Esophagus (tissue), 2 donors: ENCODE measurements around the gene HINT2. TPM values are rescaled to one million over a fixed set of nuclear protein-coding genes. Genes with fewer than 3 reads are reported as not detected.

Experiments
- H3K27ac ChIP-seq, 2 donors: one replicate each; pipeline ENCODE4 v1.5.1; 2013; ENCODE audit warnings: low read depth in 2 of 2, mild to moderate bottlenecking in 2 of 2, inconsistent platforms in 1 of 2, low read length in 1 of 2, moderate library complexity in 1 of 2
- H3K27me3 ChIP-seq, 2 donors: one replicate each; pipeline ENCODE4 v1.6.1; 2013; ENCODE audit warnings: low read length in 2 of 2, control low read depth in 1 of 2, mild to moderate bottlenecking in 1 of 2; ENCODE audit not compliant: insufficient read depth in 2 of 2, control insufficient read depth in 1 of 2
- H3K36me3 ChIP-seq, 2 donors: one replicate each; pipeline ENCODE4 v1.6.1; 2013; ENCODE audit warnings: low read length in 1 of 2; ENCODE audit not compliant: control insufficient read depth in 2 of 2, insufficient read depth in 2 of 2
- H3K4me1 ChIP-seq, 2 donors: one replicate each; pipeline ENCODE4 v1.6.1; 2013; ENCODE audit warnings: low read length in 1 of 2; ENCODE audit not compliant: control insufficient read depth in 2 of 2, insufficient read depth in 2 of 2
- H3K4me3 ChIP-seq, 2 donors: one replicate each; pipeline ENCODE4 v1.5.1; 2013; ENCODE audit warnings: low read length in 2 of 2, mild to moderate bottlenecking in 2 of 2, low read depth in 1 of 2, moderate library complexity in 1 of 2
- H3K9me3 ChIP-seq, 2 donors: one replicate each; pipeline ENCODE4 v1.6.1; 2013; ENCODE audit warnings: mild to moderate bottlenecking in 2 of 2, low read depth in 1 of 2, low read length in 1 of 2, moderate library complexity in 1 of 2; ENCODE audit not compliant: control insufficient read depth in 2 of 2, insufficient read depth in 1 of 2
- whole genome bisulfite sequencing, 2 donors: extraction: QIAGEN DNeasy Blood & Tissue Kit; methylation state at CpG; one replicate each; pipeline ENCODE4 v1.1.7; 2013; 5-methylcytosine and 5-hydroxymethylcytosine counted together
- polyA plus RNA-seq, 2 donors: library from polyadenylated mRNA; stranded (reverse); fragments of 200-250 nt; gene quantifications; one replicate each; pipeline ENCODE4 v1.2.3, GENCODE V29; 2013
- donor health status: healthy with polysubstance abuse.
- donor health status: Bipolar disorder and iron deficiency.

Gene HINT2
- polyA plus RNA-seq, 2 donors = 43.1 to 45.0 TPM

- Histone ChIP-seq H3K4me3 (no peak overlapping the region), H3K36me3 (peaks cover 0 to 3% of the 10 kb centered on the region in 2 donors), H3K9me3 (no peaks in the 10 kb centered on the region), H3K27ac (peak overlapping the region in 1 of 2 donors; percentile 30), H3K4me1 (no peaks in the 10 kb centered on the region), H3K27me3 (no peaks in the 10 kb centered on the region)
- WGBS, 2 donors = 85 to 92% methylated on average over 4 of the region's 4 CpGs
These were observed 16.0 kb downstream of the HINT2 start for GRCh38 chr9:35798658-35799374.

GRCh38 chr9:35797311-35798109 is 17.3 kb downstream of the HINT2 start:
- H3K27ac ChIP-seq = no peak overlapping the region
- no peaks in the 10 kb centered on the region for H3K27me3 ChIP-seq
- 83 to 85% methylated on average over 6 of the region's 6 CpGs for WGBS, 2 donors
- peaks cover 0 to 3% of the 10 kb centered on the region in 2 donors for H3K36me3 ChIP-seq
- no peaks in the 10 kb centered on the region for H3K9me3 ChIP-seq
- no peak overlapping the region for H3K4me3 ChIP-seq
- H3K4me1 ChIP-seq = no peaks in the 10 kb centered on the region

GRCh38 chr9:35795695-35796094 is 19.1 kb downstream of the HINT2 start:
- H3K4me3 ChIP-seq = no peak overlapping the region
- H3K27me3 ChIP-seq = no peaks in the 10 kb centered on the region
- H3K9me3 ChIP-seq = no peaks in the 10 kb centered on the region
- no peak overlapping the region for H3K27ac ChIP-seq
- peaks cover 0 to under 1% of the 10 kb centered on the region in 2 donors for H3K36me3 ChIP-seq
- no peaks in the 10 kb centered on the region for H3K4me1 ChIP-seq

- Histone ChIP-seq H3K27ac (no peak overlapping the region), H3K36me3 (no peaks in the 10 kb centered on the region), H3K9me3 (no peaks in the 10 kb centered on the region), H3K4me3 (no peak overlapping the region), H3K27me3 (no peaks in the 10 kb centered on the region), H3K4me1 (no peaks in the 10 kb centered on the region)
- WGBS, 2 donors = 65 to 82% methylated on average over 2 of the region's 2 CpGs
These were observed 21.4 kb downstream of the HINT2 start for GRCh38 chr9:35793461-35793860.

GRCh38 chr9:35792826-35793225 is 22.0 kb downstream of the HINT2 start:
- Histone ChIP-seq H3K27me3 (no peaks in the 10 kb centered on the region), H3K36me3 (no peaks in the 10 kb centered on the region), H3K27ac (no peak overlapping the region), H3K9me3 (no peaks in the 10 kb centered on the region), H3K4me1 (no peaks in the 10 kb centered on the region), H3K4me3 (no peak overlapping the region)
- WGBS, 2 donors = 91 to 95% methylated on average over 14 of the region's 14 CpGs

- 83 to 86% methylated on average over 32 to 34 of the region's 34 CpGs for WGBS, 2 donors
- no peaks in the 10 kb centered on the region for H3K27me3 ChIP-seq
- no peak overlapping the region for H3K27ac ChIP-seq
- no peak overlapping the region for H3K4me3 ChIP-seq
- H3K36me3 ChIP-seq = no peaks in the 10 kb centered on the region
- no peaks in the 10 kb centered on the region for H3K9me3 ChIP-seq
- no peaks in the 10 kb centered on the region for H3K4me1 ChIP-seq
These were observed 22.6 kb downstream of the HINT2 start for GRCh38 chr9:35792024-35792813.

GRCh38 chr9:35791297-35791921 is 23.4 kb downstream of the HINT2 start, which contains the start of gene NPR2:
Gene NPR2 (plus strand): TSS chr9:35791591. CDS start chr9:35792409, 818 bp downstream.
- Histone ChIP-seq H3K4me1 (no peaks in the 10 kb centered on the region), H3K9me3 (no peaks in the 10 kb centered on the region), H3K4me3 (peak within 1 kb of the TSS; percentile 14 to 47), H3K27ac (peak within 1 kb of the TSS; percentile 73 to 76), H3K36me3 (no peaks in the 10 kb centered on the region), H3K27me3 (no peaks in the 10 kb centered on the region)
- 16 to 22% methylated on average over 20 to 64 of the region's 64 CpGs for WGBS, 2 donors

GRCh38 chr9:35790385-35791296 is 24.2 kb downstream of the HINT2 start:
- no peaks in the 10 kb centered on the region for H3K9me3 ChIP-seq
- H3K4me1 ChIP-seq = no peaks in the 10 kb centered on the region
- peak overlapping the region; percentile 73 to 76 for H3K27ac ChIP-seq
- H3K27me3 ChIP-seq = no peaks in the 10 kb centered on the region
- no peaks in the 10 kb centered on the region for H3K36me3 ChIP-seq
- no peak overlapping the region for H3K4me3 ChIP-seq
- WGBS, 2 donors = 39 to 41% methylated on average over 37 of the region's 37 CpGs
